HepG2 (cell line): ENCODE results near the gene TMEM253. TPM values are rescaled to one million over a fixed set of nuclear protein-coding genes. Genes with fewer than 3 reads are reported as not detected.
A peak's percentile ranks its signal among the peaks of the same experiment; 100 is the strongest.

Source experiments
- AKAP8 ChIP-seq: sonication (generic); formaldehyde crosslinking; IDR thresholded peaks from 2 replicates; pipeline ENCODE4 v1.5.1; 2020; ENCODE audit warnings: mild to moderate bottlenecking, missing genetic modification reagents
- CEBPB ChIP-seq: IDR thresholded peaks from 2 replicates; pipeline ENCODE4 v1.6.1; 2011; ENCODE audit warnings: low read depth, low read length, improper control_type of control experiment, borderline replicate concordance
- ETV5 ChIP-seq: IDR thresholded peaks from 2 replicates; pipeline ENCODE4 v1.6.1; 2018; ENCODE audit warnings: missing biosample characterization, missing genetic modification reagents, inconsistent platforms, borderline replicate concordance
- ETV6 ChIP-seq: sonication (generic); formaldehyde crosslinking; conservative IDR thresholded peaks from 2 replicates; pipeline ENCODE4 v1.4.0; 2020; ENCODE audit warnings: missing genetic modification reagents
- HMG20A ChIP-seq: IDR thresholded peaks from 2 replicates; pipeline ENCODE4 v1.6.1; 2016; ENCODE audit warnings: borderline replicate concordance
- IKZF4 ChIP-seq: sonication (generic); formaldehyde crosslinking; IDR thresholded peaks from 2 replicates; pipeline ENCODE4 v1.5.1; 2020; ENCODE audit warnings: borderline replicate concordance, mild to moderate bottlenecking, low read depth, missing genetic modification reagents; ENCODE audit errors: not compliant biosample characterization
- KDM6A ChIP-seq: IDR thresholded peaks from 2 replicates; pipeline ENCODE4 v1.6.1; 2016; ENCODE audit warnings: low read depth
- NCOR1 ChIP-seq: fragments of 200-600 bp; sonication (generic); IDR thresholded peaks from 2 replicates; pipeline ENCODE4 v1.7.0; 2017; ENCODE audit warnings: antibody characterized with exemption, low read length, borderline replicate concordance
- NFKBIZ ChIP-seq: IDR thresholded peaks from 2 replicates; pipeline ENCODE4 v1.6.1; 2018; ENCODE audit warnings: missing genetic modification reagents, missing compliant biosample characterization
- NR2F6 ChIP-seq, 2 experiments: IDR thresholded peaks; 2 replicates each; pipeline ENCODE4 v1.6.1; 2016; ENCODE audit warnings: antibody characterized with exemption in 1 of 2, mild to moderate bottlenecking in 1 of 2
- PAF1 ChIP-seq: IDR thresholded peaks from 2 replicates; pipeline ENCODE4 v1.6.1; 2016; ENCODE audit warnings: missing genetic modification reagents, missing compliant biosample characterization
- PHF21A ChIP-seq: sonication (generic); formaldehyde crosslinking; IDR thresholded peaks from 2 replicates; pipeline ENCODE4 v1.5.0; 2020; ENCODE audit warnings: mild to moderate bottlenecking, missing genetic modification reagents
- PLRG1 ChIP-seq: fragments of 450-650 bp; conservative IDR thresholded peaks from 2 replicates; pipeline ENCODE4 v1.6.1; 2016
- RBFOX2 ChIP-seq: fragments of 200-400 bp; formaldehyde crosslinking; IDR thresholded peaks from 2 replicates; pipeline ENCODE4 v1.6.1; 2017; ENCODE audit warnings: low read depth, mild to moderate bottlenecking, low read length
- SATB2 ChIP-seq: sonication (generic); formaldehyde crosslinking; IDR thresholded peaks from 2 replicates; pipeline ENCODE4 v1.5.0; 2020; ENCODE audit warnings: missing genetic modification reagents
- SMYD3 ChIP-seq: sonication (generic); formaldehyde crosslinking; IDR thresholded peaks from 2 replicates; pipeline ENCODE4 v1.8.1; 2023; ENCODE audit warnings: mild to moderate bottlenecking, missing genetic modification reagents
- SOX5 ChIP-seq: IDR thresholded peaks from 2 replicates; pipeline ENCODE4 v1.6.1; 2016; ENCODE audit warnings: borderline replicate concordance
- ZBTB38 ChIP-seq: sonication (generic); formaldehyde crosslinking; IDR thresholded peaks from 2 replicates; pipeline ENCODE4 v1.5.1; 2020; ENCODE audit warnings: mild to moderate bottlenecking, missing genetic modification reagents
- ZFAT ChIP-seq: sonication (generic); formaldehyde crosslinking; conservative IDR thresholded peaks from 2 replicates; pipeline ENCODE4 v1.8.1; 2023; ENCODE audit warnings: missing genetic modification reagents, inconsistent platforms
- ZFP36 ChIP-seq: fragments of 150-350 bp; IDR thresholded peaks from 2 replicates; pipeline ENCODE4 v1.6.1; 2018; ENCODE audit warnings: borderline replicate concordance, low read length, low read depth; ENCODE audit not compliant: partially characterized antibody
- ZNF343 ChIP-seq: sonication (generic); formaldehyde crosslinking; IDR thresholded peaks from 2 replicates; pipeline ENCODE4 v1.4.0; 2020; ENCODE audit warnings: mild to moderate bottlenecking, missing genetic modification reagents
- ZNF367 ChIP-seq: sonication (generic); formaldehyde crosslinking; IDR thresholded peaks from 2 replicates; pipeline ENCODE4 v1.4.0; 2020; ENCODE audit warnings: missing genetic modification reagents, borderline replicate concordance
- ZNF501 ChIP-seq: sonication (generic); formaldehyde crosslinking; IDR thresholded peaks from 2 replicates; pipeline ENCODE4 v1.5.1; 2020; ENCODE audit warnings: mild to moderate bottlenecking, moderate library complexity, missing genetic modification reagents
- ZNF766 ChIP-seq: sonication (generic); formaldehyde crosslinking; IDR thresholded peaks from 2 replicates; pipeline ENCODE4 v1.5.0; 2020; ENCODE audit warnings: missing genetic modification reagents, borderline replicate concordance
- ZSCAN22 ChIP-seq: sonication (generic); formaldehyde crosslinking; IDR thresholded peaks from 2 replicates; pipeline ENCODE4 v1.4.0; 2020; ENCODE audit warnings: mild to moderate bottlenecking, missing genetic modification reagents
- polyA plus RNA-seq, 8 experiments: library from polyadenylated mRNA; depleted of rRNA in 3 of 8; stranded (reverse) in 7 of 8; unstranded in 1 of 8; fragments of >200 nt; fragmentation: Illumina TruSeq in 4 of 8; extraction: Trizol in 4 of 8; gene quantifications; 2 replicates each; pipeline versions ENCODE4 v1.2.1 to v1.2.3, GENCODE V29; 2011 to 2016; ENCODE audit warnings: low read depth in 4 of 8, missing spikeins in 1 of 8, mixed read lengths in 1 of 8; ENCODE audit not compliant: insufficient read depth in 1 of 8
- total RNA-seq, 5 experiments: library from RNA; depleted of rRNA; stranded (reverse); fragments of >200 nt; fragmentation: Illumina TruSeq; extraction: Trizol; gene quantifications; 2 replicates each; pipeline ENCODE4 v1.2.3, GENCODE V29; 2016; ENCODE audit warnings: low read depth in 1 of 5
- TF ChIP-seq, protein P1 (sequence below): IDR thresholded peaks from 2 replicates; pipeline ENCODE4 v1.6.1; 2018; ENCODE audit warnings: missing genetic modification reagents
- TF ChIP-seq, protein P2 (sequence below): sonication (generic); formaldehyde crosslinking; IDR thresholded peaks from 2 replicates; pipeline ENCODE4 v1.9.0; 2022; ENCODE audit warnings: low read depth, missing genetic modification reagents
- TF ChIP-seq, protein P3 (sequence below): sonication (generic); formaldehyde crosslinking; conservative IDR thresholded peaks from 2 replicates; pipeline ENCODE4 v1.8.0; 2022; ENCODE audit warnings: mild to moderate bottlenecking, moderate library complexity, missing genetic modification reagents

The TMEM253 gene
- total and polyA plus RNA-seq, 2 of the 13 experiments (the other 11 are each of a cell fraction or from before 2014, with no cell fraction given): 0.29 to 0.45 TPM

DNA sequence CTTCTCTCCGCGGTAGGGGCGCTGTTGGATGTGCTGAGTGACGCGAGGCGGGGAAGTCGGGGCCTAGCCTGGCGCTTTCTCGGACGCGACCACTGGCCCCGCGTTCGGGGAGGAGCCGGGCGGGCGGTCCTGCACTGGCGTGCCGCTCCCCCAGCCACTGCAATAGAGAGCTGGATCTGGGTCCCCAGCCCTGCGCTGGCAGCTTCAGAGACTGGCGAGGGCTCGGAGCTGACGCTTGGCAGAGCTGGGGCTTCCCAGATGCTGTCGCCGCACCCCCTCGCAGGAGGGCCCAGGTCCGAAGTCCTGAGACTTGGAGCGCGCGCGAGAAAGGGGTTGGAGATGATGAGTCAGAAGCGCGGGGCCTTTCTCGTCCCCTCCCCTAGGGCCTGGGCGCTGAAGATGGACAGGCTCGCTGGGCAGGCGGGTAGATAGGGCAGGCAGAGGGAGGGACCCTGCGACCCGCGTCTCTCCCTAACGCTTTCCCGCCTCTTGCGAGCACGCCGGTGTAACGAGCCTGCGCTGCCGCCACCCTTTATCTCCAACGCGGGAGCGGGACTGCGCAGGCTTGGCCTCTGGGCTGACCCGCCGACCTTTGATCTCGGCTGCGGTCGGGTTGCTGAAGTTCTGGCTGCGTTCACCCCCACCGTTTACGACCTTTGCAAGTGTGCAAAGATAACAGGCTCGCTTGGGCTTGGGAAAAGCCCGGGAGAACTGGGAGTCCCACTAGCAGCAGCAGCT lies 3.0 kb downstream of the TMEM253 start (continued):
- peak; percentile 99 for TF ChIP-seq ZNF501 (CRISPR knock-in tag)
- TF ChIP-seq, protein P1, sequence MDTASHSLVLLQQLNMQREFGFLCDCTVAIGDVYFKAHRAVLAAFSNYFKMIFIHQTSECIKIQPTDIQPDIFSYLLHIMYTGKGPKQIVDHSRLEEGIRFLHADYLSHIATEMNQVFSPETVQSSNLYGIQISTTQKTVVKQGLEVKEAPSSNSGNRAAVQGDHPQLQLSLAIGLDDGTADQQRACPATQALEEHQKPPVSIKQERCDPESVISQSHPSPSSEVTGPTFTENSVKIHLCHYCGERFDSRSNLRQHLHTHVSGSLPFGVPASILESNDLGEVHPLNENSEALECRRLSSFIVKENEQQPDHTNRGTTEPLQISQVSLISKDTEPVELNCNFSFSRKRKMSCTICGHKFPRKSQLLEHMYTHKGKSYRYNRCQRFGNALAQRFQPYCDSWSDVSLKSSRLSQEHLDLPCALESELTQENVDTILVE (CRISPR knock-in tag): peak; percentile 90
- no peak; the same call in 1 of the 2 replicates for TF ChIP-seq ZNF367 (CRISPR knock-in tag)
- peak; percentile 95 for TF ChIP-seq NCOR1
- TF ChIP-seq ZSCAN22: peak; percentile 38
- TF ChIP-seq, protein P2, sequence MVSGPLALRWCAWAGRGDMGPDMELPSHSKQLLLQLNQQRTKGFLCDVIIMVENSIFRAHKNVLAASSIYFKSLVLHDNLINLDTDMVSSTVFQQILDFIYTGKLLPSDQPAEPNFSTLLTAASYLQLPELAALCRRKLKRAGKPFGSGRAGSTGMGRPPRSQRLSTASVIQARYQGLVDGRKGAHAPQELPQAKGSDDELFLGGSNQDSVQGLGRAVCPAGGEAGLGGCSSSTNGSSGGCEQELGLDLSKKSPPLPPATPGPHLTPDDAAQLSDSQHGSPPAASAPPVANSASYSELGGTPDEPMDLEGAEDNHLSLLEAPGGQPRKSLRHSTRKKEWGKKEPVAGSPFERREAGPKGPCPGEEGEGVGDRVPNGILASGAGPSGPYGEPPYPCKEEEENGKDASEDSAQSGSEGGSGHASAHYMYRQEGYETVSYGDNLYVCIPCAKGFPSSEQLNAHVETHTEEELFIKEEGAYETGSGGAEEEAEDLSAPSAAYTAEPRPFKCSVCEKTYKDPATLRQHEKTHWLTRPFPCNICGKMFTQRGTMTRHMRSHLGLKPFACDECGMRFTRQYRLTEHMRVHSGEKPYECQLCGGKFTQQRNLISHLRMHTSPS: peak; percentile 85
- peak; percentile 94 for TF ChIP-seq AKAP8 (CRISPR knock-in tag)
- TF ChIP-seq, protein P3, sequence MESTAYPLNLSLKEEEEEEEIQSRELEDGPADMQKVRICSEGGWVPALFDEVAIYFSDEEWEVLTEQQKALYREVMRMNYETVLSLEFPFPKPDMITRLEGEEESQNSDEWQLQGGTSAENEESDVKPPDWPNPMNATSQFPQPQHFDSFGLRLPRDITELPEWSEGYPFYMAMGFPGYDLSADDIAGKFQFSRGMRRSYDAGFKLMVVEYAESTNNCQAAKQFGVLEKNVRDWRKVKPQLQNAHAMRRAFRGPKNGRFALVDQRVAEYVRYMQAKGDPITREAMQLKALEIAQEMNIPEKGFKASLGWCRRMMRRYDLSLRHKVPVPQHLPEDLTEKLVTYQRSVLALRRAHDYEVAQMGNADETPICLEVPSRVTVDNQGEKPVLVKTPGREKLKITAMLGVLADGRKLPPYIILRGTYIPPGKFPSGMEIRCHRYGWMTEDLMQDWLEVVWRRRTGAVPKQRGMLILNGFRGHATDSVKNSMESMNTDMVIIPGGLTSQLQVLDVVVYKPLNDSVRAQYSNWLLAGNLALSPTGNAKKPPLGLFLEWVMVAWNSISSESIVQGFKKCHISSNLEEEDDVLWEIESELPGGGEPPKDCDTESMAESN (CRISPR knock-in tag): peak; percentile 98
- TF ChIP-seq PAF1 (CRISPR knock-in tag): no peak
- TF ChIP-seq ZFAT: 0 out of 2 replicates have a peak, but pooled peaks have one; percentile 64
- peak; percentile 57; the same call in 1 of the 2 replicates for TF ChIP-seq ETV5 (CRISPR knock-in tag)
- TF ChIP-seq ZNF766 (CRISPR knock-in tag): peak; percentile 94
- TF ChIP-seq RBFOX2: peak; percentile 99
- peak; percentile 98 for TF ChIP-seq NR2F6 (IDR thresholded peaks at IDR 0.05)
- peak; percentile 97 for TF ChIP-seq NR2F6 (CRISPR knock-in tag; IDR thresholded peaks at IDR 0.05)
- peak; percentile 95; the same call in 1 of the 2 replicates for TF ChIP-seq ZNF343 (CRISPR knock-in tag)
- TF ChIP-seq NFKBIZ (CRISPR knock-in tag): peak; percentile 80; the same call in 1 of the 2 replicates
- peak; percentile 13; the same call in 1 of the 2 replicates for TF ChIP-seq CEBPB
- TF ChIP-seq ZFP36: peak; percentile 3
- peak; percentile 98 for TF ChIP-seq ZBTB38 (CRISPR knock-in tag)
- TF ChIP-seq PLRG1: no peak
- TF ChIP-seq ETV6 (CRISPR knock-in tag): peak; percentile 48
- TF ChIP-seq HMG20A (CRISPR knock-in tag): peak; percentile 18
- peak; percentile 99 for TF ChIP-seq SATB2 (CRISPR knock-in tag)
- peak; percentile 99 for TF ChIP-seq IKZF4 (CRISPR knock-in tag)
- TF ChIP-seq KDM6A: peak; percentile 93
- peak; percentile 98 for TF ChIP-seq PHF21A (CRISPR knock-in tag)
- TF ChIP-seq SMYD3: peak; percentile 99
- peak; percentile 41; the same call in 1 of the 2 replicates for TF ChIP-seq SOX5 (CRISPR knock-in tag)
